Astrocyte of the spinal cord (primary cell): ENCODE data around the gene METTL26.

ENCODE experiments used
- DNase-seq: peaks from one replicate; pipeline ENCODE4 v3.0.0; 2011; ENCODE audit warnings: low read depth, low spot score
- H3K4me3 ChIP-seq: 2 replicates; pipeline ENCODE4 v1.5.1; 2011; ENCODE audit warnings: low read depth, mild to moderate bottlenecking, low read length, moderate library complexity
- CTCF ChIP-seq: IDR thresholded peaks from 2 replicates; pipeline ENCODE4 v1.5.1; 2012; ENCODE audit warnings: low read depth, mild to moderate bottlenecking, low read length, inconsistent platforms
- in situ Hi-C: cut with HindIII; loops from 2 replicates; pipeline ENCODE4 v1.10.0; 2017; ENCODE audit warnings: low sequenced_read_pairs

METTL26 gene

GRCh38 chr16:662095-662494 is 26.0 kb upstream of the METTL26 start:
- H3K4me3 ChIP-seq = no peak overlapping the region
- TF ChIP-seq CTCF = no peak
- in situ Hi-C loops = no loop called here
- DNase-seq = no peak

GRCh38 chr16:661184-661821 is 25.2 kb upstream of the METTL26 start:
- H3K4me3 ChIP-seq = no peak overlapping the region

GRCh38 chr16:660459-661183 is 24.5 kb upstream of the METTL26 start:
- TF ChIP-seq CTCF = peak; percentile 54
- no peak overlapping the region for H3K4me3 ChIP-seq
- in situ Hi-C loops = no loop called here
- peak; percentile 78 for DNase-seq

More at GRCh38 chr16:661184-661821, 25.2 kb upstream of the METTL26 start:
- in situ Hi-C loops = no loop called here
- TF ChIP-seq CTCF = no peak
- DNase-seq = no peak

- TF ChIP-seq CTCF = no peak
- no peak for DNase-seq
- no peak overlapping the region for H3K4me3 ChIP-seq
- in situ Hi-C loops = no loop called here
Observed at GRCh38 chr16:660132-660458, 24.0 kb upstream of the METTL26 start.

- DNase-seq = no peak
- TF ChIP-seq CTCF = no peak
- in situ Hi-C loops = no loop called here
- no peak overlapping the region for H3K4me3 ChIP-seq
Observed at GRCh38 chr16:659618-660017, 23.5 kb upstream of the METTL26 start.

GRCh38 chr16:658679-659571 is 22.8 kb upstream of the METTL26 start:
- H3K4me3 ChIP-seq = no peak overlapping the region
- TF ChIP-seq CTCF = no peak
- in situ Hi-C loops = no loop called here
- no peak for DNase-seq
